K562 (cell line): ENCODE data around the gene LRFN2. TPM values are rescaled to one million over a fixed set of nuclear protein-coding genes. Genes with fewer than 3 reads are reported as not detected.

Source experiments
- ATAC-seq: fragments of 200-7000 bp; cut with Tn5 transposase; 3 replicates; pipeline ENCODE4 v1.9.1; 2020; ENCODE audit warnings: moderate library complexity
- BruUV-seq: library from RNA; stranded (reverse); fragments of 400-500 nt; replicated peaks from 2 replicates; lab custom pipeline; 2021; lab: Mats Ljungman, UMichigan
- CTCF ChIA-PET: fragments of 300-600 bp; formaldehyde crosslinking; extraction: SDS; loops from one replicate; lab custom pipeline; 2021; ENCODE audit warnings: low intra/inter-chr PET ratio; lab: Yijun Ruan, JAX
- POLR2A ChIA-PET: fragments of 300-600, 350-650 bp; sonication (Branson Sonifier 250); formaldehyde crosslinking; extraction: SDS; loops from one replicate; lab custom pipeline; 2021; ENCODE audit warnings: antibody characterized with exemption, inconsistent platforms; lab: Yijun Ruan, JAX
- DNase-seq, 4 experiments: peaks; one replicate each; pipeline versions ENCODE4 v3.0.0 to v3.0.0-alpha.2; 2011 to 2018; ENCODE audit warnings: low spot score in 3 of 4, mixed read lengths in 3 of 4; ENCODE audit errors: extremely low read depth in 1 of 4
- FAIRE-seq: peaks from 2 replicates; lab custom pipeline; 2011; peaks lifted over from hg19 to GRCh38; lab: Jason Lieb, UNC
- H2AFZ ChIP-seq: 2 replicates; pipeline ENCODE4 v1.6.0; 2011; ENCODE audit warnings: low read depth, low read length, control low read depth, inconsistent platforms
- H3K27ac ChIP-seq: fragments of 200-600 bp; 3 replicates; pipeline ENCODE4 v1.8.0; 2011; ENCODE audit warnings: low read depth, mild to moderate bottlenecking, control low read depth, inconsistent platforms, low read length, moderate library complexity, mixed read lengths; ENCODE audit errors: extremely low read depth
- H3K27me3 ChIP-seq, 2 experiments: fragments of 300-600 bp in 1 of 2; 2 replicates in 1 of 2; 3 replicates in 1 of 2; pipeline versions ENCODE4 v1.6.0 to v1.8.0; 2011; ENCODE audit warnings: inconsistent platforms in 2 of 2, low read length in 2 of 2, mild to moderate bottlenecking in 1 of 2, mixed read lengths in 1 of 2, moderate library complexity in 1 of 2; ENCODE audit not compliant: control insufficient read depth in 2 of 2, insufficient read depth in 2 of 2
- H3K36me3 ChIP-seq: fragments of 300-600 bp; 3 replicates; pipeline ENCODE4 v1.8.0; 2011; ENCODE audit warnings: mild to moderate bottlenecking, low read length, inconsistent platforms; ENCODE audit not compliant: control insufficient read depth, insufficient read depth
- H3K4me1 ChIP-seq, 2 experiments: fragments of 200-600 bp in 1 of 2; replicated peaks in 1 of 2; 2 replicates in 1 of 2; 3 replicates in 1 of 2; pipeline versions ENCODE4 v1.5.1 to v1.8.0; 2011; ENCODE audit warnings: inconsistent platforms in 2 of 2, low read length in 2 of 2, mild to moderate bottlenecking in 1 of 2, mixed read lengths in 1 of 2, moderate library complexity in 1 of 2; ENCODE audit not compliant: control insufficient read depth in 2 of 2, insufficient read depth in 2 of 2
- H3K4me2 ChIP-seq: 2 replicates; pipeline ENCODE4 v1.6.1; 2011; ENCODE audit warnings: low read length, control low read depth, inconsistent platforms, mixed read lengths; ENCODE audit not compliant: insufficient read depth
- H3K4me3 ChIP-seq: fragments of 200-600 bp; sonication (generic), shearing (Covaris generic); 2 replicates; pipeline ENCODE4 v1.5.1; 2016; ENCODE audit warnings: control low read depth, inconsistent platforms
- H3K79me2 ChIP-seq: fragments of 200-600 bp; 3 replicates; pipeline ENCODE4 v1.8.0; 2011; ENCODE audit warnings: low read length, inconsistent platforms; ENCODE audit not compliant: control insufficient read depth, insufficient read depth
- H3K9ac ChIP-seq, 2 experiments: 2 replicates each; pipeline versions ENCODE4 v1.6.0 to v1.6.1; 2011; ENCODE audit warnings: low read depth in 2 of 2, low read length in 2 of 2, control low read depth in 1 of 2, inconsistent platforms in 1 of 2, mild to moderate bottlenecking in 1 of 2, mixed read lengths in 1 of 2; ENCODE audit not compliant: insufficient read depth in 1 of 2
- H3K9me1 ChIP-seq: one replicate; pipeline ENCODE4 v1.6.0; 2011; ENCODE audit warnings: inconsistent platforms, mild to moderate bottlenecking, low read length, moderate library complexity; ENCODE audit not compliant: control insufficient read depth, insufficient read depth
- H3K9me3 ChIP-seq: replicated peaks from 2 replicates; pipeline ENCODE4 v1.5.1; 2011; ENCODE audit warnings: low read depth, low read length, inconsistent platforms; ENCODE audit not compliant: control insufficient read depth, insufficient read depth
- H4K20me1 ChIP-seq: replicated peaks from 2 replicates; pipeline ENCODE4 v1.6.1; 2011; ENCODE audit warnings: low read length, inconsistent platforms, mixed read lengths; ENCODE audit not compliant: control insufficient read depth, insufficient read depth
- FOXK1 ChIP-seq: sonication (generic); formaldehyde crosslinking; IDR thresholded peaks from 2 replicates; pipeline ENCODE4 v1.8.0; 2022; ENCODE audit warnings: missing genetic modification reagents, mild to moderate bottlenecking, borderline replicate concordance
- KAT2B ChIP-seq: IDR thresholded peaks from one replicate; pipeline ENCODE4 v1.6.1; 2012; ENCODE audit warnings: low read depth, mild to moderate bottlenecking, control low read depth, inconsistent platforms, low read length, moderate library complexity
- MBD2 ChIP-seq: sonication (generic); IDR thresholded peaks from 2 replicates; pipeline ENCODE4 v1.6.1; 2016; ENCODE audit warnings: low read depth, borderline replicate concordance
- NBN ChIP-seq: fragments of 450-650 bp; IDR thresholded peaks from 2 replicates; pipeline ENCODE4 v1.6.1; 2016; ENCODE audit warnings: low read depth, mild to moderate bottlenecking
- RB1 ChIP-seq: fragments of 450-650 bp; IDR thresholded peaks from 2 replicates; pipeline ENCODE4 v1.6.1; 2017; ENCODE audit warnings: low read depth, mild to moderate bottlenecking
- RBM34 ChIP-seq: fragments of 200-400 bp; formaldehyde crosslinking; IDR thresholded peaks from 2 replicates; pipeline ENCODE4 v1.6.1; 2018; ENCODE audit warnings: low read length, borderline replicate concordance; ENCODE audit not compliant: insufficient read depth
- RCOR1 ChIP-seq, 2 experiments: IDR thresholded peaks; 2 replicates each; pipeline ENCODE4 v1.6.1; 2012; ENCODE audit warnings: low read depth in 2 of 2, low read length in 2 of 2, borderline replicate concordance in 1 of 2, improper control_type of control experiment in 1 of 2
- SAFB2 ChIP-seq: fragments of 200-400 bp; formaldehyde crosslinking; IDR thresholded peaks from 2 replicates; pipeline ENCODE4 v1.6.1; 2018; ENCODE audit warnings: borderline replicate concordance, low read length, low read depth, moderate library complexity; ENCODE audit not compliant: severe bottlenecking
- SMAD1 ChIP-seq: fragments of 150-350 bp; IDR thresholded peaks from 2 replicates; pipeline ENCODE4 v1.6.1; 2014; ENCODE audit warnings: low read length, low read depth; ENCODE audit not compliant: partially characterized antibody
- UBTF ChIP-seq, 2 experiments: IDR thresholded peaks; 2 replicates each; pipeline ENCODE4 v1.6.1; 2012; ENCODE audit warnings: improper control_type of control experiment in 2 of 2, low read depth in 2 of 2, low read length in 2 of 2, borderline replicate concordance in 1 of 2
- ZFP36 ChIP-seq: fragments of 150-350 bp; IDR thresholded peaks from 2 replicates; pipeline ENCODE4 v1.6.1; 2018; ENCODE audit warnings: low read length, low read depth; ENCODE audit not compliant: partially characterized antibody
- ZNF695 ChIP-seq: fragments of 450-650 bp; formaldehyde crosslinking; IDR thresholded peaks from 2 replicates; pipeline ENCODE4 v1.4.0; 2020; ENCODE audit warnings: mild to moderate bottlenecking, moderate library complexity
- WGBS: fragments of 100-300 bp; shearing (Covaris generic); methylation state at CpG from one replicate; pipeline ENCODE4 v1.1.6; 2016; ENCODE audit warnings: low coverage, mixed read lengths; ENCODE audit not compliant: insufficient coverage; ENCODE audit errors: missing lambda C conversion rate; 5-methylcytosine and 5-hydroxymethylcytosine counted together
- in situ Hi-C: fragments of 300-500 bp; cut with MboI; formaldehyde crosslinking; loops from 4 replicates; pipeline ENCODE4 v1.15.0; 2018; ENCODE audit warnings: inconsistent platforms, mixed read lengths
- intact Hi-C: fragments of 100-400 bp; cut with micrococcal nuclease; formaldehyde crosslinking; loops from 2 replicates; pipeline ENCODE4 v1.14.2; 2022
- polyA plus RNA-seq, 8 experiments: library from polyadenylated mRNA; depleted of rRNA in 4 of 8; stranded (reverse) in 5 of 8; unstranded in 3 of 8; fragments of >200 nt; fragmentation: Nextera tagmentation in 2 of 8; fragmentation: Illumina TruSeq in 1 of 8; extraction: Ambion mirVana in 2 of 8; extraction: Trizol in 1 of 8; gene quantifications; 2 replicates each; pipeline versions ENCODE4 v1.2.1 to v1.2.3, GENCODE V29; 2011 to 2014; ENCODE audit warnings: inconsistent platforms in 1 of 8, missing spikeins in 1 of 8
- total RNA-seq, 7 experiments: library from RNA; depleted of rRNA in 6 of 7; stranded (reverse); fragments of >200 nt in 6 of 7; fragmentation: Illumina TruSeq in 2 of 7; extraction: Trizol in 2 of 7; gene quantifications; 2 replicates each; pipeline versions ENCODE4 v1.2.1 to v1.2.3, GENCODE V29; 2011 to 2021; ENCODE audit warnings: low replicate concordance in 1 of 7

LRFN2 gene
- total and polyA plus RNA-seq, 9 of the 15 experiments (the other 6 are each of a cell fraction or from before 2014, with no cell fraction given), result not detected

- ChIA-PET POLR2A (interaction anchor here (0.7 kb wide), 1 partner anchor 29 kb away, joined by 3 read pairs; no protein-coding TSS in a partner anchor), CTCF (no interaction called here)
- under 1% methylated on average over 5 of the region's 5 CpGs for WGBS
- ATAC-seq, result no peak
- no peaks in the 10 kb centered on the region for H3K9me3 ChIP-seq
- no peak overlapping the region for H3K9ac ChIP-seq
- no peaks in the 10 kb centered on the region for H3K36me3 ChIP-seq
- no peaks in the 10 kb centered on the region; the same call in none of the 2 replicates for H4K20me1 ChIP-seq
- in situ Hi-C loops (no loop called here), intact Hi-C loops (no loop called here)
- H3K79me2 ChIP-seq, result no peaks in the 10 kb centered on the region
- no peaks in the 10 kb centered on the region for H3K4me1 ChIP-seq
- H3K27ac ChIP-seq, result no peak overlapping the region
- FAIRE-seq, result no peak
- no TSS peak for BruUV-seq
- peaks cover 0 to 23% of the 10 kb centered on the region in 2 experiments; a peak in 2 of 5 replicates for H3K27me3 ChIP-seq
- no peaks in the 10 kb centered on the region for H3K9me1 ChIP-seq
- no peak overlapping the region for H3K4me2 ChIP-seq
- no peak for TF ChIP-seq FOXK1
- TF ChIP-seq RBM34, result no peak
- TF ChIP-seq UBTF (IDR thresholded peaks at IDR 0.05; ENCODE audit: borderline replicate concordance in 1 of 2, low read depth in 2 of 2, low read length in 2 of 2), result no peak
- TF ChIP-seq RB1, result no peak
- TF ChIP-seq ZNF695 (CRISPR knock-in tag), result no peak
- TF ChIP-seq ZFP36, result no peak
- no peak for TF ChIP-seq SMAD1
- no peak for TF ChIP-seq RCOR1 (IDR thresholded peaks at IDR 0.05; ENCODE audit: borderline replicate concordance in 1 of 2, low read depth in 2 of 2, low read length in 2 of 2)
- TF ChIP-seq KAT2B, result no peak
- no peak for TF ChIP-seq NBN
- no peak for TF ChIP-seq MBD2
- TF ChIP-seq SAFB2, result no peak
- DNase-seq, result no peak
- H3K4me3 ChIP-seq, result no peak overlapping the region
- H2AFZ ChIP-seq, result no peak overlapping the region
Measured at GRCh38 chr6:40573221-40573620, 13.9 kb downstream of the LRFN2 start.
